ENCODE data around the gene MMRN1.

The MMRN1 gene

DNA sequence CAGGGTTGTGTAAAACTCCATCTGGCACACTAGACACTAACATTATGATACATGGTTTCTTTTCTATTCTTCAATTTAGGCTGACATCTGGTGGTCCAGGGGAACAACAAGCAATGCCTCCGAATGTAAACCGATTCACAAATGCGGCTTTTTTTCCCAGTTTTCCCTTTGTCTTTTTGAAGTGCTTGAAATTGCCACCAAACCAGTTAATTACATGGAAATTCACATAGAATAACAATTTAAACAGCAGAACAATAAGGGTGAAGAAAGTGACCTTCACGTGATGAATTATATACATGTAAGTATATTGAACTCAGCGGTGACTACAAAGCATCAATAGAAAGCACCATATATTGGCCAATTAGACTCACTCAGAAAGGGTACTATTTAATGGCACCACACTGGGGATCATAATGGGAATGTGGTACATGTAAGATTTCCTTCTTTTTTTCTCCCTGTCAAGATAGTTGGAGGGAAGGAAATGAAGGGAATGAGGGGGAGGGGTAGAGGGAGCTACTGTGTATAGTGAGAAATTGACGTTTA, 103.9 kb downstream of the MMRN1 start:
- no peak for DNase-seq (ENCODE audit: low spot score)

DNA sequence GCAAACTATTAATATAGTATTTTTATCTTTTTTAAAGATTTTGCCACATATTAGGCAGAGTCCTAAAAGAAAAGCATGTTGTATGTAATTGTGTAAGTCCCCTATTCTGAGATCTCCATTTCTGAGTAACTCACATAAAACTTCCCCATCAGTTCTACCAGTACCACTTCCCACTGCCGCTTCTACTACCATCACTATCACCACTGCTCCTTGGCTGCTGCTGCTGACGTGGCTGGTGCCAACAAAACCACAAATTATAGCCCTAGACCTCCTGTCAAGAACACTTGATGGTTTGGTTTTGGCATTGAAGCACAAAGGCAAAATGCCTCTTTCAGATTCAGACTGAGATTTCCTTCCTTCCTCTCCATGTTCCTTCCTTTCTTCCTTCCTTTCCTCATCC, 106.4 kb downstream of the MMRN1 start:
- no peak for DNase-seq (ENCODE audit: low spot score)

DNA sequence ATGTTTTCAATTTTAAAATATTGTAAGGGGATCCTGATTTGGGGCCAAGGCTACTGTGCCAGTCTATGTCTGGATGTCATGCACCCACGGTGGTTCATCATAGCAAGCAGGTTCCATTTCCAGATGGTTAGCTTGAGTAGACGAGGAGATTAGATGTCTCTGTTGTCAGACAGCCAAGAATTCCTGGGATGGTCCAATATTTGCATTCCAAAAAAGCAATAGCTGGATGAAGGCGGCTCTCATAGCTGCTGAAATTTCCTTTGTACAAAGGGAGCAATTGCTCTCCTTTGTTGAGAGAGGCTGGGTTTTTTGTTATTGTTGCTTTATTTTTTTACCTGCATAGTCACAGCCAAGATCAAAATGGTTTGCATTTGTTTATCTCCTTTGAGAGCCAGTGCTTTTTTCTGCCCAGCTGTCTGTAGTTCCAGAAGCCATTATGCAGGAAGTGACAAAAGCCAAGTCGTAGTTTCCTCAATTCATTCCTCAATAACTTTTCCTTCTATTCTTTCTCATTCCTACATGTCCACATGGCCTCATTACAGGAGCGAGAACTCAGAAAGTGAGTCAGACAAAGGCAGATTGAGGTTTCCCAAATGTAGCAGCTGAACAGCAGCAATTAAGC, 107.9 kb downstream of the MMRN1 start:
- no peak for DNase-seq (ENCODE audit: low spot score)
